Adrenal gland (tissue), 12 donors: Measurements from ENCODE around the gene ERMP1. TPM values are rescaled to one million over a fixed set of nuclear protein-coding genes. Genes with fewer than 3 reads are reported as not detected.

Source experiments
- DNase-seq, 7 donors: peaks; one replicate each; pipeline ENCODE4 v3.0.0-alpha.2; 2019 to 2020
- H3K27ac ChIP-seq, 5 donors: fragments of 200-600 bp; sonication (generic) in 4 of 5; 1 replicate in 3 of 5; 2 replicates in 2 of 5; pipeline versions ENCODE4 v1.5.1 to v1.8.0; 2016 to 2020; ENCODE audit warnings: mild to moderate bottlenecking in 1 of 5
- H3K27me3 ChIP-seq: fragments of 200-600 bp; 2 replicates; pipeline ENCODE4 v1.8.0; 2021
- H3K36me3 ChIP-seq, 2 donors: fragments of 200-600 bp; replicated peaks in 1 of 2; 1 replicate in 1 of 2; 2 replicates in 1 of 2; pipeline versions ENCODE4 v1.5.1 to v1.8.0; 2018 to 2022
- H3K4me1 ChIP-seq, 2 donors: fragments of 200-600 bp; replicated peaks in 1 of 2; 1 replicate in 1 of 2; 2 replicates in 1 of 2; pipeline versions ENCODE4 v1.5.1 to v1.8.0; 2018 to 2021
- H3K4me3 ChIP-seq, 4 donors: fragments of 200-600 bp; sonication (generic) in 3 of 4; one replicate each; pipeline ENCODE4 v1.5.1; 2016 to 2018
- H3K9me3 ChIP-seq, 3 donors: fragments of 200-600 bp; sonication (generic) in 1 of 3; replicated peaks in 1 of 3; 1 replicate in 2 of 3; 2 replicates in 1 of 3; pipeline versions ENCODE4 v1.5.1 to v1.8.0; 2016 to 2021
- POLR2A ChIP-seq, 2 donors: fragments of 450-650 bp; IDR thresholded peaks; one replicate each; pipeline ENCODE4 v1.6.1; 2017; ENCODE audit warnings: antibody characterized with exemption in 2 of 2, mild to moderate bottlenecking in 2 of 2, moderate library complexity in 1 of 2
- WGBS, 4 donors: extraction: QIAGEN DNeasy Blood & Tissue Kit in 2 of 4; methylation state at CpG; one replicate each; pipeline versions ENCODE4 v1.1.5 to v1.1.7; 2013 to 2017; 5-methylcytosine and 5-hydroxymethylcytosine counted together
- intact Hi-C, 2 donors: fragments of 100-400 bp; cut with DNase I; formaldehyde crosslinking; loops; one replicate each; pipeline versions ENCODE4 v1.14.1 to v1.15.0; 2022 to 2023
- polyA plus RNA-seq, 3 donors: library from polyadenylated mRNA; stranded (reverse); fragments of 200-250 nt in 2 of 3; fragments of 350-450 nt in 1 of 3; fragmentation: Illumina TruSeq in 1 of 3; extraction: RNeasy Lipid Tissue Mini Kit (QIAGEN cat#74804) in 1 of 3; gene quantifications; one replicate each; pipeline ENCODE4 v1.2.3, GENCODE V29; 2013 to 2014
- total RNA-seq, 9 donors: library from RNA; depleted of rRNA in 4 of 9; stranded (reverse); fragments of >200 nt in 4 of 9; fragments of 120-200 nt in 1 of 9; fragmentation: NEBNext Ultra II Directional in 1 of 9; extraction: Animal tissue kit (Norgen Biotek cat#: 25700) in 1 of 9; gene quantifications; one replicate each; pipeline versions ENCODE4 v1.1.0 to v1.2.4, GENCODE V29; 2013 to 2023
- TF ChIP-seq, protein P1 (sequence below), 6 experiments: fragments of 450-650 bp in 4 of 6; fragments of 200-600 bp in 2 of 6; sonication (generic) in 1 of 6; IDR thresholded peaks; 1 replicate in 5 of 6; 2 replicates in 1 of 6; pipeline versions ENCODE4 v1.5.1 to v1.8.0; 2016 to 2021; ENCODE audit warnings: antibody characterized with exemption in 6 of 6, mild to moderate bottlenecking in 2 of 6, moderate library complexity in 1 of 6
- donor health status: healthy with polysubstance abuse.
- donor health status: Bipolar disorder and iron deficiency.
- donor health status: DM: yes; HTN: yes; CAD: no.
- donor health status: DM: no; HTN: no; CAD: no.
- donor health status: DM: no; HTN: no; CAD: no.
- donor health status: DM: yes; HTN: yes; CAD: no.

ERMP1 gene
- total and polyA plus RNA-seq, 12 donors: 6.0 to 120 (median 38.6) TPM

DNA sequence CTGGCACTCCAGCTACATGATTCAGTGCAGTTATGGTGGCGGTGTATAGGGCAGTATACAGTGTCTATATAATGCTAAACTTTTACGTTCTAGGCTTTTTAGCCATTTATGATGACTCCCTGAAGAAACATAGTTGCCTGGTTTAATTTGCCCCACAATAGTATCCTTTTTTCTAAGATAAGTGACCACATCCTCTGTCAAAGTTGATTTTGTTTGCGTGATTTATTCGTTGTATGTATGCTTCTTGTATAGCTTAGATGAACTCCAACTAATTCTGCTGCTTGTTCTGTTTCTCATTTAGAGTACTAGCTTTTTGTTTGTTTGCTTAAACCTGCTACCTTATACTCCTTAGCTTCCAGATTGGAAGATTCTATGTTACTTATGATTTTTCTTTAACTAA is 83.6 kb downstream of the ERMP1 start:
- Histone ChIP-seq H3K4me1 (no peaks in the 10 kb centered on the region), H3K4me3 (no peak overlapping the region), H3K27ac (no peak overlapping the region), H3K36me3 (peaks cover 0 to 24% of the 10 kb centered on the region in 2 donors), H3K9me3 (no peaks in the 10 kb centered on the region), H3K27me3 (no peaks in the 10 kb centered on the region)
- TF ChIP-seq, protein P1, sequence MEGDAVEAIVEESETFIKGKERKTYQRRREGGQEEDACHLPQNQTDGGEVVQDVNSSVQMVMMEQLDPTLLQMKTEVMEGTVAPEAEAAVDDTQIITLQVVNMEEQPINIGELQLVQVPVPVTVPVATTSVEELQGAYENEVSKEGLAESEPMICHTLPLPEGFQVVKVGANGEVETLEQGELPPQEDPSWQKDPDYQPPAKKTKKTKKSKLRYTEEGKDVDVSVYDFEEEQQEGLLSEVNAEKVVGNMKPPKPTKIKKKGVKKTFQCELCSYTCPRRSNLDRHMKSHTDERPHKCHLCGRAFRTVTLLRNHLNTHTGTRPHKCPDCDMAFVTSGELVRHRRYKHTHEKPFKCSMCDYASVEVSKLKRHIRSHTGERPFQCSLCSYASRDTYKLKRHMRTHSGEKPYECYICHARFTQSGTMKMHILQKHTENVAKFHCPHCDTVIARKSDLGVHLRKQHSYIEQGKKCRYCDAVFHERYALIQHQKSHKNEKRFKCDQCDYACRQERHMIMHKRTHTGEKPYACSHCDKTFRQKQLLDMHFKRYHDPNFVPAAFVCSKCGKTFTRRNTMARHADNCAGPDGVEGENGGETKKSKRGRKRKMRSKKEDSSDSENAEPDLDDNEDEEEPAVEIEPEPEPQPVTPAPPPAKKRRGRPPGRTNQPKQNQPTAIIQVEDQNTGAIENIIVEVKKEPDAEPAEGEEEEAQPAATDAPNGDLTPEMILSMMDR (IDR thresholded peaks at IDR 0.05): no peak
- TF ChIP-seq POLR2A (IDR thresholded peaks at IDR 0.05): no peak
- intact Hi-C loops: no loop called here
- DNase-seq: no peak
- WGBS, 4 donors: 90 to 96% (median 92%) methylated on average over 4 of the region's 4 CpGs

DNA sequence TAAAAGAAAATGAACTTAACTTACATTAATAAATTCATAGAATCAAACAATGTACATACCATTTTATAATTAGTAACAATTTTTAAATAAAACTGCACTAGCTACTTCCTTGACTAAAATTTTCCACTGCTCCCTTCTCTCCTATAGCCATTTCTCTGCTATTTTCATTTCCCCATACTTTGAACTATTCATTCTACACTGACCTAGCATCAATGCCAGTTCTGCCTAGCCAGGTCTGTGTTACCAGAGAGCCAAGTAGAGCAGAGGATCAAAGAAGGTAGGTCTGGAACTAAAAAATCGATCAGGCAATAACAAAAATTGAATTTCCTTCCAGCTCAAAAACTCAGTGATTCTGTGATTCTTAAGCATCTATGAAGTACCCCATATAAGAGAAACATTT is 84.5 kb downstream of the ERMP1 start:
- intact Hi-C loops: no loop called here
- DNase-seq: no peak
- H3K27me3 ChIP-seq: no peaks in the 10 kb centered on the region
- H3K27ac ChIP-seq: no peak overlapping the region
- TF ChIP-seq, protein P1 (IDR thresholded peaks at IDR 0.05): no peak
- no peak for TF ChIP-seq POLR2A (IDR thresholded peaks at IDR 0.05)
- no peaks in the 10 kb centered on the region for H3K4me1 ChIP-seq
- WGBS, 4 donors: 97 to 100% (median 99%) methylated on average over 1 of the region's 1 CpG
- H3K9me3 ChIP-seq: no peaks in the 10 kb centered on the region
- no peak overlapping the region for H3K4me3 ChIP-seq
- H3K36me3 ChIP-seq: peaks cover 0 to 24% of the 10 kb centered on the region in 2 donors

DNA sequence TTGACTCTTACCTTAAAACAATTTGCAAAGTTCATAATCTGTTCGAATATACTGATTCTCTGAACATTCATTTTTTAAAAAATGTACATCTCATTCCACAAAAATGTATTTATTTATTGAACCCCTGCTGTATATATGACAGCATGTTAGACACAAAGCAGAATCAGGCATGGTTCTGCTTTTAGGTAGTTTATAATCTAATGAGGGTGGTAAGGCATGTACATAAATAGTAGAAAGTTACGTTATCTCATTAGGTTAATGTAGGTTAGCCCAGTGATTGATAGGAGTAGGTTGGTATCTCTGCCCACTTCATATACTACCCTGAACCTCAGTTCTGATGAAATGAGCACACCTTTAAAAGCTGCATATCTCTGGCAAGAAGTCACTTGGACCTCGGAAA is 89.8 kb downstream of the ERMP1 start:
- Histone ChIP-seq H3K27ac (no peak overlapping the region), H3K9me3 (no peaks in the 10 kb centered on the region), H3K27me3 (no peaks in the 10 kb centered on the region), H3K36me3 (peaks cover 0 to 12% of the 10 kb centered on the region in 2 donors), H3K4me3 (no peak overlapping the region), H3K4me1 (peaks cover 0 to 10% of the 10 kb centered on the region in 2 donors)
- no peak for TF ChIP-seq POLR2A (IDR thresholded peaks at IDR 0.05)
- TF ChIP-seq, protein P1 (IDR thresholded peaks at IDR 0.05): no peak
- no peak for DNase-seq
- 92 to 95% (median 95%) methylated on average over 3 of the region's 3 CpGs for WGBS, 4 donors
- intact Hi-C loops: no loop called here

DNA sequence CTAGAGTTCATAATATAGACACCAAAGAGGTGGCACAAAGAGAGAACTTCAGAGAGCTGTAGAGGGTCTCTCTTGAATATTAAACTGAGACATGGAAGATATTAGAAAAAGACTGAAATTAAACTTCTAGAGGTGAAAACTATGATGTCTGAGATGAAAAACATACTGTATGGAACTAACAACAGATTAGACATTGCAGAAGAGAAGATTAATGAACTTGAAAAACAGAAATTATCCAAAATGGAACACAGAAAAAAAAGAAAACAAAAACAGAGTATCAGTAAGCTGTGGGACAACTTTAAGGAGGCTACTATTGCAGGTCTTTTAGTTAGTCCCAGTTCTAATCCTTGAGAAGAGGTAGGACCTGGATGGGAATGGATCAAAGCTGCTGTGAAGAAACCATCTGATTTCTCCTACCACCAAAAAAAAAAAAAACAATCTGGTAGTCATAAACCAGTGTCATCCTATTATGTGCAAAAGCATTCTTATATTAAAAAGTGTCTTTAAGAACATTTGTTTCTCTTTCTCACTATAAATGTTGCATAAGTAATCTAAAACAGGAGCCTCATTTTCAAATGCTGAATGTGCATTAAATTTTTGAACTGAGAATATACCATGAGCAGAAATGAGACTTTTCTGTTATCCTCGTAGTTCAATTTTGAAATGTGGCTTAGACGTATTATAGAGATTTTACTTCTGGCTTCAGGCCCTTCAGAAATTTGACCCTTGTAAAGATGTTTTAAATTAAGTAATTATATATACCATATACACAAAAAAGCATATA is 96.2 kb downstream of the ERMP1 start:
- intact Hi-C loops: no loop called here
- Histone ChIP-seq H3K4me1 (peaks cover 0 to 4% of the 10 kb centered on the region in 2 donors), H3K27ac (no peak overlapping the region), H3K4me3 (no peak overlapping the region), H3K36me3 (no peaks in the 10 kb centered on the region), H3K27me3 (no peaks in the 10 kb centered on the region), H3K9me3 (no peaks in the 10 kb centered on the region)
- TF ChIP-seq, protein P1 (IDR thresholded peaks at IDR 0.05): no peak
- TF ChIP-seq POLR2A (IDR thresholded peaks at IDR 0.05): no peak
- WGBS, 4 donors: 48 to 96% (median 59%) methylated on average over 2 of the region's 2 CpGs
- DNase-seq: no peak
